Gastrocnemius medialis (tissue), 4 donors: ENCODE results near the gene CTNNA2.

Experiments used
- POLR2A ChIP-seq, 2 donors: fragments of 450-650 bp; IDR thresholded peaks; one replicate each; pipeline ENCODE4 v1.6.1; 2017; ENCODE audit warnings: antibody characterized with exemption in 2 of 2, mild to moderate bottlenecking in 2 of 2, moderate library complexity in 2 of 2
- TF ChIP-seq, protein P1 (sequence below), 5 experiments: fragments of 450-650 bp in 3 of 5; fragments of 200-600 bp in 2 of 5; sonication (generic) in 2 of 5; IDR thresholded peaks in 4 of 5; conservative IDR thresholded peaks in 1 of 5; 1 replicate in 4 of 5; 2 replicates in 1 of 5; pipeline ENCODE4 v1.5.1; 2016 to 2019; ENCODE audit warnings: antibody characterized with exemption in 5 of 5, mild to moderate bottlenecking in 3 of 5, moderate library complexity in 3 of 5

- TF ChIP-seq, protein P1, sequence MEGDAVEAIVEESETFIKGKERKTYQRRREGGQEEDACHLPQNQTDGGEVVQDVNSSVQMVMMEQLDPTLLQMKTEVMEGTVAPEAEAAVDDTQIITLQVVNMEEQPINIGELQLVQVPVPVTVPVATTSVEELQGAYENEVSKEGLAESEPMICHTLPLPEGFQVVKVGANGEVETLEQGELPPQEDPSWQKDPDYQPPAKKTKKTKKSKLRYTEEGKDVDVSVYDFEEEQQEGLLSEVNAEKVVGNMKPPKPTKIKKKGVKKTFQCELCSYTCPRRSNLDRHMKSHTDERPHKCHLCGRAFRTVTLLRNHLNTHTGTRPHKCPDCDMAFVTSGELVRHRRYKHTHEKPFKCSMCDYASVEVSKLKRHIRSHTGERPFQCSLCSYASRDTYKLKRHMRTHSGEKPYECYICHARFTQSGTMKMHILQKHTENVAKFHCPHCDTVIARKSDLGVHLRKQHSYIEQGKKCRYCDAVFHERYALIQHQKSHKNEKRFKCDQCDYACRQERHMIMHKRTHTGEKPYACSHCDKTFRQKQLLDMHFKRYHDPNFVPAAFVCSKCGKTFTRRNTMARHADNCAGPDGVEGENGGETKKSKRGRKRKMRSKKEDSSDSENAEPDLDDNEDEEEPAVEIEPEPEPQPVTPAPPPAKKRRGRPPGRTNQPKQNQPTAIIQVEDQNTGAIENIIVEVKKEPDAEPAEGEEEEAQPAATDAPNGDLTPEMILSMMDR (IDR thresholded peaks at IDR 0.05 in 4 of 5, conservative IDR thresholded peaks at IDR 0.05 in 1 of 5): no peak
- TF ChIP-seq POLR2A (IDR thresholded peaks at IDR 0.05): no peak
Observed at GRCh38 chr2:80303006-80303908, 790.4 kb downstream of the CTNNA2 start.
